Measurements from ENCODE around the gene PRSS23.
"Not testable (repeated sequence)": the region's sequence is repeated elsewhere in the genome, so short reads cannot be mapped to it uniquely, and the experiment has no call there.

PRSS23 gene

GRCh38 chr11:86815726-86816125 is 15.4 kb downstream of the PRSS23 start:
- no peak for DNase-seq (ENCODE audit: low read depth)

GRCh38 chr11:86816251-86816726 is 15.9 kb downstream of the PRSS23 start:
- DNase-seq (ENCODE audit: low read depth): no peak

- no peak for DNase-seq (ENCODE audit: low read depth)
Measured at GRCh38 chr11:86818462-86819192, 18.3 kb downstream of the PRSS23 start.

- not testable (repeated sequence) for DNase-seq (ENCODE audit: low read depth)
Measured at GRCh38 chr11:86824139-86824538, 23.8 kb downstream of the PRSS23 start.

GRCh38 chr11:86834376-86834775 is 34.0 kb downstream of the PRSS23 start:
- not testable (repeated sequence) for DNase-seq (ENCODE audit: low read depth)

GRCh38 chr11:86844762-86845508 is 44.6 kb downstream of the PRSS23 start:
- not testable (repeated sequence) for DNase-seq (ENCODE audit: low read depth)

GRCh38 chr11:86848132-86848531 is 47.8 kb downstream of the PRSS23 start:
- no peak for DNase-seq (ENCODE audit: low read depth)

GRCh38 chr11:86849679-86850078 is 49.3 kb downstream of the PRSS23 start:
- DNase-seq (ENCODE audit: low read depth): no peak
